ENCODE measurements around the gene ZNF362. TPM values are rescaled to one million over a fixed set of nuclear protein-coding genes. Genes with fewer than 3 reads are reported as not detected.

Gene ZNF362
- total and polyA plus RNA-seq, 2 of the 13 experiments (the other 11 are each of a cell fraction or from before 2014, with no cell fraction given) = 8.3 to 14.2 TPM

DNA sequence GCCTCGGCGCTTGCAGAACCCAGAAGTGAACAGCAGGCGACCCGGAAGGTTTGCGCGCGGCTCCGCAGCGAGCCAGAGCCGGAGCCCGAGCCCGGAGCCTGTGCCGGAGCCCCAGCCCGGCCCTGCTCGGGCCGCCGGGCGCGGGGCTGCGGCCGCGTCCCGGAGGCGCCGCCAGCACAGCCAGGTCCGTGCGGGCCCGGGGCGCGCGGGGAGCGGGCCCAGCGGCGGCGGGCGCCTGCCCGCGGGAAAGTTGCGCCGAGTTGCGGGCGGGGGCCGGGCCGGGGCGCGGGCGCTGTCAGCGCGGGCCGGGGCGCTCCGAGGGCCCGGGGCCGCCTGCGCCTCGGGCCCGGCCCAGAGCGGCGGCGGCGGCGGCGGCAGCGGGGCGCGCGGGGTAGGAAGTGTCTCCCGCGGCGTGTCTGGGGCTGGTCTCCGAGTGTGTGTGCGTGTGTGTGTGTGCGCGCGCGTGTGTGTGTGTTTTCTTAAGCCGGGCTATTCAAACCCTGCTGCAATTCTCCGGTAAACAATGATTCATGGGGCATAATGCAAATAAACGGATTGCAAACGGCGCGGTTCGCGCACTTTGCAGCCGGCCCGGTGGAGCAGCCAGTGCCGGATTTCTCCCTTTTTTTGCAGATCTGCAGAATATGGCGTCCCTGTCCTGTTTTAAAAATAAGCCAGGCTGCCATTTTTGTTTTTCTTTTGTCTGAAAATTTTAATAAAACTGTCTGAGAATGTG is at the start of gene ZNF362 (continued):
- TF ChIP-seq RERE (CRISPR knock-in tag; IDR thresholded peaks at IDR 0.05; ENCODE audit: low read depth) (peak; percentile 38; the same call in 1 of the 2 replicates), ZNF446 (CRISPR knock-in tag; IDR thresholded peaks at IDR 0.05) (no peak), HOXD1 (CRISPR knock-in tag; IDR thresholded peaks at IDR 0.05) (no peak), ATF7 (IDR thresholded peaks at IDR 0.05) (no peak), ATF7 (CRISPR knock-in tag; IDR thresholded peaks at IDR 0.05) (no peak), SRSF9 (IDR thresholded peaks at IDR 0.05; ENCODE audit: borderline replicate concordance, insufficient read depth, low read depth, low read length, poor library complexity, severe bottlenecking) (no peak), ZKSCAN1 (IDR thresholded peaks at IDR 0.05; ENCODE audit: low read length) (no peak), ZNF101 (CRISPR knock-in tag; IDR thresholded peaks at IDR 0.05; ENCODE audit: borderline replicate concordance, low read depth) (no peak), NFE2L1 (CRISPR knock-in tag; IDR thresholded peaks at IDR 0.05; ENCODE audit: borderline replicate concordance) (no peak), PLSCR1 (CRISPR knock-in tag; IDR thresholded peaks at IDR 0.05; ENCODE audit: borderline replicate concordance) (no peak), ZNF839 (CRISPR knock-in tag; IDR thresholded peaks at IDR 0.05; ENCODE audit: borderline replicate concordance) (no peak), ZNF143 (CRISPR knock-in tag; IDR thresholded peaks at IDR 0.05) (no peak), PAXIP1 (CRISPR knock-in tag; conservative IDR thresholded peaks at IDR 0.05) (peak; percentile 66)
- TF ChIP-seq, protein P1, sequence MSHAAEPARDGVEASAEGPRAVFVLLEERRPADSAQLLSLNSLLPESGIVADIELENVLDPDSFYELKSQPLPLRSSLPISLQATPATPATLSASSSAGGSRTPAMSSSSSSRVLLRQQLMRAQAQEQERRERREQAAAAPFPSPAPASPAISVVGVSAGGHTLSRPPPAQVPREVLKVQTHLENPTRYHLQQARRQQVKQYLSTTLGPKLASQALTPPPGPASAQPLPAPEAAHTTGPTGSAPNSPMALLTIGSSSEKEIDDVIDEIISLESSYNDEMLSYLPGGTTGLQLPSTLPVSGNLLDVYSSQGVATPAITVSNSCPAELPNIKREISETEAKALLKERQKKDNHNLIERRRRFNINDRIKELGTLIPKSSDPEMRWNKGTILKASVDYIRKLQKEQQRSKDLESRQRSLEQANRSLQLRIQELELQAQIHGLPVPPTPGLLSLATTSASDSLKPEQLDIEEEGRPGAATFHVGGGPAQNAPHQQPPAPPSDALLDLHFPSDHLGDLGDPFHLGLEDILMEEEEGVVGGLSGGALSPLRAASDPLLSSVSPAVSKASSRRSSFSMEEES (CRISPR knock-in tag; IDR thresholded peaks at IDR 0.05) = no peak
- TF ChIP-seq, protein P2, sequence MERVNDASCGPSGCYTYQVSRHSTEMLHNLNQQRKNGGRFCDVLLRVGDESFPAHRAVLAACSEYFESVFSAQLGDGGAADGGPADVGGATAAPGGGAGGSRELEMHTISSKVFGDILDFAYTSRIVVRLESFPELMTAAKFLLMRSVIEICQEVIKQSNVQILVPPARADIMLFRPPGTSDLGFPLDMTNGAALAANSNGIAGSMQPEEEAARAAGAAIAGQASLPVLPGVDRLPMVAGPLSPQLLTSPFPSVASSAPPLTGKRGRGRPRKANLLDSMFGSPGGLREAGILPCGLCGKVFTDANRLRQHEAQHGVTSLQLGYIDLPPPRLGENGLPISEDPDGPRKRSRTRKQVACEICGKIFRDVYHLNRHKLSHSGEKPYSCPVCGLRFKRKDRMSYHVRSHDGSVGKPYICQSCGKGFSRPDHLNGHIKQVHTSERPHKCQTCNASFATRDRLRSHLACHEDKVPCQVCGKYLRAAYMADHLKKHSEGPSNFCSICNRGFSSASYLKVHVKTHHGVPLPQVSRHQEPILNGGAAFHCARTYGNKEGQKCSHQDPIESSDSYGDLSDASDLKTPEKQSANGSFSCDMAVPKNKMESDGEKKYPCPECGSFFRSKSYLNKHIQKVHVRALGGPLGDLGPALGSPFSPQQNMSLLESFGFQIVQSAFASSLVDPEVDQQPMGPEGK (CRISPR knock-in tag; IDR thresholded peaks at IDR 0.05) = peak; percentile 13; the same call in 1 of the 2 replicates

All from HepG2 (cell line).